ENCODE data around the gene GPR61. TPM values are rescaled to one million over a fixed set of nuclear protein-coding genes. Genes with fewer than 3 reads are reported as not detected.

Gene GPR61
- total and polyA plus RNA-seq, 9 of the 15 experiments (the other 6 are each of a cell fraction or from before 2014, with no cell fraction given): 0.04 to 1.1 (median 0.25) TPM; not detected in 4

DNA sequence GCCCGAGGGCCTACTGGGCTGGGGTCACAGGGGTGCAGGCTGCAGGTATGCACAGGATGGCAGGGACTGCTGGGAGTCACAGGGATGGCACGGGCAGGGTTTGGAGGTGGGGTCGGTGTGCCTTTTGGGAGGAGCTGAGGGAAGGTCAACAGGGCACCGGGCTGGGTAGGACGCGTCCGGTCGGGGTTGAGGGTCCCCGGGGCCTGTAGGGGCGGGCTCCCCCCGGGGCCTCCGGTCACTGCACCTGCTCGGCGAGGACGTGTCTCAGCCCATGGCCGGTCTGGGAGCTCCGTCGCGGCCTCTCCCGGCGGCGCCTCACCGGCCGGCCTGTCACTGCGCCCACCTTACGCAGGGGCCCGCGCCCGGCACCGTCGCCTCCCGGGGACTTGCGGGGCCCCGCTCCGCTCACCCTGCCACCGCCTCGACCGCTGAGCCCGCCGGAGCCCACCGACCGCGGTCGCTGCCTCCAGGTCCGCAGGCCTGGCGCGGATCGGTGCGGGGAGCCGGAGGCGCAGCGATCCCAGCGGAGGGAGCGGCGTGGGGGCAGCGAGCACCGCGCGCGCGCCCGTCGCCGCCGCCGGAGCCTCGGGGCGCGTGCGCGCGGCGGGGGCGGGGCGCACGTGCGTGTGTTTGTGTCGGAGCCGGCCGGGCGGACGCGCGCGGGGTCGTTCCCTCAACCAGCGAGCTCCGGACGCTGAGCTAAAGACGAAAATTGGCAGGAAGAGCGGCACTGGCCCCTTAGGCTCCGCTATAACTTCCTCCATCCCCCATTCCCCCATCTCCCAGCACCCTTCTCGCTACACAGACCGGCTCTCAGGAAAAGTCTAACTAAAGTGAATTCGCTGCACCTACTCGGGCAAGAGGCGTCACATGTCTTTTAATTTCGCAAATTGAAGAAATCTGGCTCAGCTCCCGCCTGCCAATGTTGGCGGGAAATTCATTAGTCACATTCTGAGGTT is 30.2 kb upstream of the GPR61 start, which contains the start of gene AMIGO1 (continued):
- TF ChIP-seq, protein P1, sequence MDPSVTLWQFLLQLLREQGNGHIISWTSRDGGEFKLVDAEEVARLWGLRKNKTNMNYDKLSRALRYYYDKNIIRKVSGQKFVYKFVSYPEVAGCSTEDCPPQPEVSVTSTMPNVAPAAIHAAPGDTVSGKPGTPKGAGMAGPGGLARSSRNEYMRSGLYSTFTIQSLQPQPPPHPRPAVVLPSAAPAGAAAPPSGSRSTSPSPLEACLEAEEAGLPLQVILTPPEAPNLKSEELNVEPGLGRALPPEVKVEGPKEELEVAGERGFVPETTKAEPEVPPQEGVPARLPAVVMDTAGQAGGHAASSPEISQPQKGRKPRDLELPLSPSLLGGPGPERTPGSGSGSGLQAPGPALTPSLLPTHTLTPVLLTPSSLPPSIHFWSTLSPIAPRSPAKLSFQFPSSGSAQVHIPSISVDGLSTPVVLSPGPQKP (CRISPR knock-in tag; IDR thresholded peaks at IDR 0.05): no peak
- no peak for TF ChIP-seq HMG20B (CRISPR knock-in tag; IDR thresholded peaks at IDR 0.05)
- TF ChIP-seq ZSCAN29 (IDR thresholded peaks at IDR 0.05): no peak
- no peak for TF ChIP-seq FOXK1 (CRISPR knock-in tag; IDR thresholded peaks at IDR 0.05; ENCODE audit: borderline replicate concordance)
- no peak for TF ChIP-seq MEIS2 (IDR thresholded peaks at IDR 0.05; ENCODE audit: partially characterized antibody)
- TF ChIP-seq ZNF785 (CRISPR knock-in tag; IDR thresholded peaks at IDR 0.05): no peak
- no peak for TF ChIP-seq ZNF695 (CRISPR knock-in tag; IDR thresholded peaks at IDR 0.05)
- TF ChIP-seq POLR3G (IDR thresholded peaks at IDR 0.05; ENCODE audit: extremely low read depth, insufficient read length, insufficient replicate concordance): no peak
- TF ChIP-seq SIN3B (IDR thresholded peaks at IDR 0.05; ENCODE audit: low read depth): peak; percentile 56; the same call in 1 of the 2 replicates
- TF ChIP-seq ZNF217 (CRISPR knock-in tag; IDR thresholded peaks at IDR 0.05): no peak
- no peak for TF ChIP-seq GATAD2B (IDR thresholded peaks at IDR 0.05; ENCODE audit: borderline replicate concordance)
- peak; percentile 87 for TF ChIP-seq ERF (CRISPR knock-in tag; IDR thresholded peaks at IDR 0.05)
- TF ChIP-seq NFXL1 (CRISPR knock-in tag; IDR thresholded peaks at IDR 0.05): no peak
- TF ChIP-seq SAP30 (IDR thresholded peaks at IDR 0.05; ENCODE audit: borderline replicate concordance, insufficient read depth, low read depth, low read length, poor library complexity, severe bottlenecking): peak; percentile 61
- no peak for TF ChIP-seq PTTG1 (tag; IDR thresholded peaks at IDR 0.05; ENCODE audit: low read depth)
- no peak for TF ChIP-seq ZKSCAN3 (CRISPR knock-in tag; IDR thresholded peaks at IDR 0.05)
- no peak for TF ChIP-seq HDAC6 (IDR thresholded peaks at IDR 0.05; ENCODE audit: low read depth, low read length)
- no peak for TF ChIP-seq SOX6 (IDR thresholded peaks at IDR 0.05)
- peak; percentile 66 for TF ChIP-seq POLR2G (IDR thresholded peaks at IDR 0.05; ENCODE audit: low read depth, low read length)
- TF ChIP-seq CHD2 (IDR thresholded peaks at IDR 0.05; ENCODE audit: low read depth, low read length): no peak
- no peak for TF ChIP-seq ZC3H8 (IDR thresholded peaks at IDR 0.05)
- TF ChIP-seq ZBTB7A (IDR thresholded peaks at IDR 0.05; ENCODE audit: borderline replicate concordance, control insufficient read depth, low read depth, low read length): peak; percentile 24; the same call in 1 of the 2 replicates
- TF ChIP-seq ELF4 (CRISPR knock-in tag; IDR thresholded peaks at IDR 0.05): no peak
- TF ChIP-seq OTX1 (CRISPR knock-in tag; IDR thresholded peaks at IDR 0.05): no peak
- no peak for TF ChIP-seq ZSCAN32 (CRISPR knock-in tag; IDR thresholded peaks at IDR 0.05)
- no peak for TF ChIP-seq SIRT6 (IDR thresholded peaks at IDR 0.05; ENCODE audit: low read depth, low read length)
- 0 out of 2 replicates have a peak, but pooled peaks have one; percentile 53 for TF ChIP-seq ZNF197 (CRISPR knock-in tag; IDR thresholded peaks at IDR 0.05; ENCODE audit: low read depth)
- TF ChIP-seq, protein P2, sequence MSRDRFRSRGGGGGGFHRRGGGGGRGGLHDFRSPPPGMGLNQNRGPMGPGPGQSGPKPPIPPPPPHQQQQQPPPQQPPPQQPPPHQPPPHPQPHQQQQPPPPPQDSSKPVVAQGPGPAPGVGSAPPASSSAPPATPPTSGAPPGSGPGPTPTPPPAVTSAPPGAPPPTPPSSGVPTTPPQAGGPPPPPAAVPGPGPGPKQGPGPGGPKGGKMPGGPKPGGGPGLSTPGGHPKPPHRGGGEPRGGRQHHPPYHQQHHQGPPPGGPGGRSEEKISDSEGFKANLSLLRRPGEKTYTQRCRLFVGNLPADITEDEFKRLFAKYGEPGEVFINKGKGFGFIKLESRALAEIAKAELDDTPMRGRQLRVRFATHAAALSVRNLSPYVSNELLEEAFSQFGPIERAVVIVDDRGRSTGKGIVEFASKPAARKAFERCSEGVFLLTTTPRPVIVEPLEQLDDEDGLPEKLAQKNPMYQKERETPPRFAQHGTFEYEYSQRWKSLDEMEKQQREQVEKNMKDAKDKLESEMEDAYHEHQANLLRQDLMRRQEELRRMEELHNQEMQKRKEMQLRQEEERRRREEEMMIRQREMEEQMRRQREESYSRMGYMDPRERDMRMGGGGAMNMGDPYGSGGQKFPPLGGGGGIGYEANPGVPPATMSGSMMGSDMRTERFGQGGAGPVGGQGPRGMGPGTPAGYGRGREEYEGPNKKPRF (IDR thresholded peaks at IDR 0.05; ENCODE audit: low read depth, low read length): no peak
- no peak for TF ChIP-seq HLTF (IDR thresholded peaks at IDR 0.05)

All from K562 (cell line).